RWPE2 (cell line): ENCODE data around the gene PCK2.
"Not testable (repeated sequence)": the region's sequence is repeated elsewhere in the genome, so short reads cannot be mapped to it uniquely, and the experiment has no call there.

Experiments
- ATAC-seq: fragments of 200-7000 bp; cut with Tn5 transposase; 3 replicates; pipeline ENCODE4 v1.9.1; 2021; ENCODE audit warnings: low read depth
- DNase-seq: peaks from one replicate; pipeline ENCODE4 v3.0.0-alpha.2; 2020; ENCODE audit warnings: low spot score
- H3K27ac ChIP-seq: fragments of 450-650 bp; 2 replicates; pipeline ENCODE4 v1.5.1; 2017; ENCODE audit warnings: mild to moderate bottlenecking; ENCODE audit not compliant: poor library complexity, severe bottlenecking
- H3K27me3 ChIP-seq: fragments of 250-450 bp; sonication (Bioruptor Pico); 2 replicates; pipeline ENCODE4 v1.5.1; 2021; ENCODE audit warnings: mild to moderate bottlenecking, moderate library complexity; ENCODE audit not compliant: insufficient read depth, poor library complexity, severe bottlenecking
- H3K36me3 ChIP-seq: fragments of 250-450 bp; sonication (Bioruptor Pico); 2 replicates; pipeline ENCODE4 v1.5.1; 2020; ENCODE audit warnings: low read depth, mild to moderate bottlenecking, moderate library complexity
- H3K4me1 ChIP-seq: fragments of 250-450 bp; sonication (Bioruptor Pico); 2 replicates; pipeline ENCODE4 v1.5.1; 2021; ENCODE audit warnings: mild to moderate bottlenecking, moderate library complexity; ENCODE audit not compliant: insufficient read depth, poor library complexity, severe bottlenecking
- H3K4me3 ChIP-seq: fragments of 250-450 bp; sonication (Bioruptor Pico); 2 replicates; pipeline ENCODE4 v1.5.1; 2021; ENCODE audit warnings: mild to moderate bottlenecking, moderate library complexity; ENCODE audit not compliant: severe bottlenecking
- H3K9me3 ChIP-seq: fragments of 250-450 bp; sonication (Bioruptor Pico); 2 replicates; pipeline ENCODE4 v1.5.1; 2021; ENCODE audit warnings: mild to moderate bottlenecking, moderate library complexity; ENCODE audit not compliant: severe bottlenecking
- CTCF ChIP-seq: fragments of 450-650 bp; IDR thresholded peaks from one replicate; pipeline ENCODE4 v1.5.1; 2017; ENCODE audit warnings: mild to moderate bottlenecking, moderate library complexity; ENCODE audit not compliant: poor library complexity, severe bottlenecking

PCK2 gene

GRCh38 chr14:24103451-24103850 lies 9.3 kb downstream of the PCK2 start:
- no peak overlapping the region for H3K27ac ChIP-seq
- peaks cover 57% of the 10 kb centered on the region for H3K36me3 ChIP-seq
- no peak for TF ChIP-seq CTCF
- peaks cover 13% of the 10 kb centered on the region for H3K4me1 ChIP-seq
- no peak for ATAC-seq
- no peak for DNase-seq
- no peaks in the 10 kb centered on the region for H3K27me3 ChIP-seq
- H3K4me3 ChIP-seq: no peak overlapping the region
- H3K9me3 ChIP-seq: no peaks in the 10 kb centered on the region

GRCh38 chr14:24105609-24106239 lies 11.6 kb downstream of the PCK2 start:
- H3K27me3 ChIP-seq, DNase-seq, H3K9me3 ChIP-seq, H3K27ac ChIP-seq, ATAC-seq, H3K4me3 ChIP-seq: not testable (repeated sequence)
- peaks cover 34% of the 10 kb centered on the region for H3K36me3 ChIP-seq
- peaks cover 29% of the 10 kb centered on the region for H3K4me1 ChIP-seq

- Histone ChIP-seq H3K4me3 (no peak overlapping the region), H3K9me3 (no peaks in the 10 kb centered on the region), H3K27ac (no peak overlapping the region), H3K27me3 (no peaks in the 10 kb centered on the region), H3K36me3 (peaks cover 23% of the 10 kb centered on the region), H3K4me1 (peaks cover 29% of the 10 kb centered on the region)
- ATAC-seq (no peak), DNase-seq (no peak)
- TF ChIP-seq CTCF: no peak
Measured at GRCh38 chr14:24106672-24107271, 12.7 kb downstream of the PCK2 start.

- DNase-seq: no peak
- ATAC-seq: peak; percentile 3; the same call in 1 of the 3 replicates
- Histone ChIP-seq H3K4me3 (no peak overlapping the region), H3K9me3 (no peaks in the 10 kb centered on the region), H3K27me3 (no peaks in the 10 kb centered on the region), H3K36me3 (peaks cover 9% of the 10 kb centered on the region), H3K27ac (no peak overlapping the region), H3K4me1 (peaks cover 29% of the 10 kb centered on the region)
- no peak for TF ChIP-seq CTCF
Measured at GRCh38 chr14:24108336-24108874, 14.3 kb downstream of the PCK2 start.

GRCh38 chr14:24110060-24110459 lies 15.9 kb downstream of the PCK2 start:
- no peak for TF ChIP-seq CTCF
- H3K27ac ChIP-seq: peak overlapping the region; percentile 11
- no peak for DNase-seq

More at GRCh38 chr14:24110060-24110459, 15.9 kb downstream of the PCK2 start:
- no peak for ATAC-seq
- Histone ChIP-seq H3K9me3 (no peaks in the 10 kb centered on the region), H3K36me3 (0 out of 2 replicates have a peak, but pooled peaks cover under 1% of the 10 kb centered on the region), H3K4me1 (peaks cover 29% of the 10 kb centered on the region), H3K4me3 (no peak overlapping the region), H3K27me3 (no peaks in the 10 kb centered on the region)
